SU-DHL-6 (cell line): ENCODE results near the gene MAP3K10.

Experiments used
- CTCF ChIP-seq: fragments of 200-600 bp; sonication (generic); IDR thresholded peaks from one replicate; pipeline ENCODE4 v1.5.1; 2017; ENCODE audit warnings: antibody characterized with exemption, mild to moderate bottlenecking, low read length, moderate library complexity; ENCODE audit not compliant: insufficient read depth, poor library complexity, severe bottlenecking
- EZH2phosphoT487 ChIP-seq: fragments of 200-600 bp; sonication (generic), shearing (Covaris generic); conservative IDR thresholded peaks from 2 replicates; pipeline ENCODE4 v1.6.1; 2018; ENCODE audit warnings: mild to moderate bottlenecking, antibody characterized with exemption, low read length, moderate library complexity, mixed read lengths

DNA sequence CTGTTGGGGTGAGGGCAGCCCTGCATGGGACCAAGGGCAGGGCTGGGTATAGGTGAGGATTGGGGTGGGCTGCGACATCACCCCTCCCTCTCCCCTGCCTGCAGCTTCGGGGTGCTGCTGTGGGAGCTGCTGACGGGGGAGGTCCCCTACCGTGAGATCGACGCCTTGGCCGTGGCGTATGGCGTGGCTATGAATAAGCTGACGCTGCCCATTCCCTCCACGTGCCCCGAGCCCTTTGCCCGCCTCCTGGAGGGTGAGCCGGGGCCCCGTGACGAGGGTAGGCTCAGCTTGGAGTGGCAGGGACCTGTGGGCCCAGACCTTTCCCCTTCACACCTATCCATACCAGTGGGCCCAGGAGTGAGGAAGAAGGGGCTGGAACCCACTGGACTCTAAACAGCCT, 13.2 kb downstream of the MAP3K10 start:
- TF ChIP-seq CTCF: no peak
- TF ChIP-seq EZH2phosphoT487: no peak
